GM12801 (cell line): ENCODE results near the gene PLXNA4.

Experiments used
- TF ChIP-seq, protein P1 (sequence below): IDR thresholded peaks from one replicate; pipeline ENCODE4 v1.5.1; 2011; ENCODE audit warnings: control low read depth; ENCODE audit not compliant: insufficient read length; ENCODE audit errors: extremely low read depth

PLXNA4 gene

GRCh38 chr7:132115758-132116157 lies 460.5 kb downstream of the PLXNA4 start:
- TF ChIP-seq, protein P1, sequence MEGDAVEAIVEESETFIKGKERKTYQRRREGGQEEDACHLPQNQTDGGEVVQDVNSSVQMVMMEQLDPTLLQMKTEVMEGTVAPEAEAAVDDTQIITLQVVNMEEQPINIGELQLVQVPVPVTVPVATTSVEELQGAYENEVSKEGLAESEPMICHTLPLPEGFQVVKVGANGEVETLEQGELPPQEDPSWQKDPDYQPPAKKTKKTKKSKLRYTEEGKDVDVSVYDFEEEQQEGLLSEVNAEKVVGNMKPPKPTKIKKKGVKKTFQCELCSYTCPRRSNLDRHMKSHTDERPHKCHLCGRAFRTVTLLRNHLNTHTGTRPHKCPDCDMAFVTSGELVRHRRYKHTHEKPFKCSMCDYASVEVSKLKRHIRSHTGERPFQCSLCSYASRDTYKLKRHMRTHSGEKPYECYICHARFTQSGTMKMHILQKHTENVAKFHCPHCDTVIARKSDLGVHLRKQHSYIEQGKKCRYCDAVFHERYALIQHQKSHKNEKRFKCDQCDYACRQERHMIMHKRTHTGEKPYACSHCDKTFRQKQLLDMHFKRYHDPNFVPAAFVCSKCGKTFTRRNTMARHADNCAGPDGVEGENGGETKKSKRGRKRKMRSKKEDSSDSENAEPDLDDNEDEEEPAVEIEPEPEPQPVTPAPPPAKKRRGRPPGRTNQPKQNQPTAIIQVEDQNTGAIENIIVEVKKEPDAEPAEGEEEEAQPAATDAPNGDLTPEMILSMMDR: no peak

DNA sequence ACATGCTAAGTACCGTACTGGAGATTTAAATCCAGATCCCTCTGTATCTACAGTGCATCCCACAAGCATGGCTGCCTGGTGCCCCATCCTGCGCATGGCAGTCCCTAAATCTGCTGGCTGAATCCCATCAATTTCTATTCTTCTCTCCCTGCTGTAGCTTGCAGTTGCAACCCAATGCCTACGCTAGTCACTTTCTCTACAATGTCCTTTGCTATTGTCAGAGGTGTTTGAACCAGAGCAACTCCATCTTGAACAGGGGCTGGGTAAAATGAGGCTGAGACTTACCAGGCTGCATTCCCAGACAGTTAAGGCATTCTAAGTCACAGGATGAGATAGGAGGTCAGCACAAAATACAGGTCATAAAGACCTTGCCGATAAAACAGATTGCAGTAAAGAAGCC lies 461.2 kb downstream of the PLXNA4 start:
- TF ChIP-seq, protein P1: no peak

DNA sequence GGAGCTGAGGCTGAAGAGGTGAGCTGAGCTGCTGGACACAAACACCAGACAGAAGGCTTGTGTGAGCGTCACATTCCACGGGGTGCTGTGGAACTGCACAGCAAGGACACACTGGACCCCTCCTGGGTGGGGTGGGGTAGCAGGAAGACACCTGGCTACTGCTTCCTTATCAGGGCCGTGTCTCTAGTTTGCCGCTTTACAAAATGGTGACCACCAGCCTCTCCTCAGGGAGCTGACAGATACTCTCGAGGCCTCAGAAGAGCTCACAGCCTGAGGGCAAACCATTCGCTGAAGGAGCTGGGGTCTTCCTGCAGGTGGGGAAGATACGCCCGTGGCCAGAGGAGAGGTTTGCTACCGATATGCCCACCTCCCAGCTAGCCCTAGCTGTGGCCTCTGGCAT lies 461.9 kb downstream of the PLXNA4 start:
- TF ChIP-seq, protein P1: no peak

- TF ChIP-seq, protein P1: no peak
Measured at GRCh38 chr7:132113536-132114371, 462.5 kb downstream of the PLXNA4 start.

- TF ChIP-seq, protein P1: no peak
Measured at GRCh38 chr7:132112657-132113056, 463.6 kb downstream of the PLXNA4 start.

DNA sequence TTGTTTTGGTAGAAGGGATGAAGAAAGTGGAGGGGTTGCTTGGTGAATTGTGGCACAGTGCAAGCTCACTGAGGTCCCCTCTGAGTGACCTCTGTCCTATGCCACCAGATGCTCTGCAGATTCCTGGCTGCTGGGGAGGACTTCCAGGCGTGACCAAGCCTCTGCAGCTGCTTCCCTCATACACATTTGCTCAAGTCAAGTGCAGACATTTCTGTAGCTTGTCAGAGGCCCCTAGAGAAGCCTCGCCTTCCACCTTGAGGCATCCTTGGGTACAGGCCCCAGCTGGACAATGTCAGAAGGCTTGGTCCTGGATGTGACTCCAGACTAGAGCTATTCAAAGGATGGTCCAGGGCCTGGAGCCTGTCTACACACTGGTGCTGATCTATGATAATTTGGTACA lies 464.2 kb downstream of the PLXNA4 start:
- TF ChIP-seq, protein P1: no peak

GRCh38 chr7:132110692-132111091 lies 465.6 kb downstream of the PLXNA4 start:
- TF ChIP-seq, protein P1: no peak
